Uterus (tissue), 2 donors: Measurements from ENCODE around the gene ZFPM1.

Source experiments
- POLR2A ChIP-seq, 2 donors: fragments of 450-650 bp; IDR thresholded peaks; one replicate each; pipeline ENCODE4 v1.6.1; 2016; ENCODE audit warnings: antibody characterized with exemption in 2 of 2, mild to moderate bottlenecking in 1 of 2, moderate library complexity in 1 of 2
- TF ChIP-seq, protein P1 (sequence below), 4 experiments: fragments of 200-600 bp in 2 of 4; fragments of 450-650 bp in 2 of 4; sonication (generic) in 2 of 4; IDR thresholded peaks; one replicate each; pipeline ENCODE4 v1.5.1; 2016 to 2019; ENCODE audit warnings: antibody characterized with exemption in 4 of 4, mild to moderate bottlenecking in 2 of 4, moderate library complexity in 1 of 4

DNA sequence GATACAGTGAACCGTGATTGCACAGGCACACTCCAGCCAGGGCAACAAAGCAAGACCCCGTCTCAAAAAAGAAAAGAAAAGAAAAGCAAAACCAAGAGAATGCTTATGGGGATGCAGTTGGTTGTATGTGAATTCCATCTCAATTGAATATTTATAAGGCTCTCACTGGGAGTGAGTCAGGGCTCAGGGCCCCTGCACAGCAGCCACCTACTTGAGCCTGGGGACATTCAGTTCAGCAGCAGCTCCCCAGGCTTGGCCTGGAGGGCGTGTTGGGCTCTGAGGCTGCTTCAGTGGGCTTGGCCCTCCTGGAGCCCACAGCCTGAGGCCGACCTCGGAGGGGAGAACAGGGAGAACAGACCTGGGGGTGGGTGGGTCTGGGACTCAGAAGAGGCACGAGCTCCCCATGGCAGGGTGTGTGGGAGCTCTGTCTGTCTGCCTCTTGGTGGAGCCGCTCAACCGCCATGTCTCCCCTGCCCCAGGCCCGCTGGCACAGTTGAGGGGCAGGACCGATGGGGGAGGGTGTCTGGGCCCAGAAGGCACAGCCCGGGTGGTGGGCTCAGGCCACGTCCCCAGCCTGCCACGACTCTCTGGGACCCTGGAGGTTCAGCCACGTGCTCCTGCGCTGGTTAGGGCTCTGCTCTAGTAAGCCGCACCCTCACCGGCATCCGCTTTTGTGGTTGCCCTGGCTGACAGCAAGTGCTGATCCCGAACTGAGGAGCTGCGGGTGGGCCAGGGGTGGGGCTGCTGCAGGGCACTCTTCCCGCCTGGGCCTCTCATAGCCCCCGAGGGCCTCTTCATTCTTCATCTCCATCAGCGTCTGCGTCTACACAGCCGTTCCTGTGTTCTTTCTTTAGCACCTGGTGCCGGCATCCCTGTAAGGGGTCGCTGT lies 24.8 kb downstream of the ZFPM1 start:
- no peak for TF ChIP-seq POLR2A (IDR thresholded peaks at IDR 0.05)
- TF ChIP-seq, protein P1, sequence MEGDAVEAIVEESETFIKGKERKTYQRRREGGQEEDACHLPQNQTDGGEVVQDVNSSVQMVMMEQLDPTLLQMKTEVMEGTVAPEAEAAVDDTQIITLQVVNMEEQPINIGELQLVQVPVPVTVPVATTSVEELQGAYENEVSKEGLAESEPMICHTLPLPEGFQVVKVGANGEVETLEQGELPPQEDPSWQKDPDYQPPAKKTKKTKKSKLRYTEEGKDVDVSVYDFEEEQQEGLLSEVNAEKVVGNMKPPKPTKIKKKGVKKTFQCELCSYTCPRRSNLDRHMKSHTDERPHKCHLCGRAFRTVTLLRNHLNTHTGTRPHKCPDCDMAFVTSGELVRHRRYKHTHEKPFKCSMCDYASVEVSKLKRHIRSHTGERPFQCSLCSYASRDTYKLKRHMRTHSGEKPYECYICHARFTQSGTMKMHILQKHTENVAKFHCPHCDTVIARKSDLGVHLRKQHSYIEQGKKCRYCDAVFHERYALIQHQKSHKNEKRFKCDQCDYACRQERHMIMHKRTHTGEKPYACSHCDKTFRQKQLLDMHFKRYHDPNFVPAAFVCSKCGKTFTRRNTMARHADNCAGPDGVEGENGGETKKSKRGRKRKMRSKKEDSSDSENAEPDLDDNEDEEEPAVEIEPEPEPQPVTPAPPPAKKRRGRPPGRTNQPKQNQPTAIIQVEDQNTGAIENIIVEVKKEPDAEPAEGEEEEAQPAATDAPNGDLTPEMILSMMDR (IDR thresholded peaks at IDR 0.05): no peak
